ENCODE data around the gene MYO9A. TPM values are rescaled to one million over a fixed set of nuclear protein-coding genes. Genes with fewer than 3 reads are reported as not detected.
"Not testable (repeated sequence)": the region's sequence is repeated elsewhere in the genome, so short reads cannot be mapped to it uniquely, and the experiment has no call there.

The MYO9A gene
- polyA plus RNA-seq, 1 experiment = 13.1 TPM

DNA sequence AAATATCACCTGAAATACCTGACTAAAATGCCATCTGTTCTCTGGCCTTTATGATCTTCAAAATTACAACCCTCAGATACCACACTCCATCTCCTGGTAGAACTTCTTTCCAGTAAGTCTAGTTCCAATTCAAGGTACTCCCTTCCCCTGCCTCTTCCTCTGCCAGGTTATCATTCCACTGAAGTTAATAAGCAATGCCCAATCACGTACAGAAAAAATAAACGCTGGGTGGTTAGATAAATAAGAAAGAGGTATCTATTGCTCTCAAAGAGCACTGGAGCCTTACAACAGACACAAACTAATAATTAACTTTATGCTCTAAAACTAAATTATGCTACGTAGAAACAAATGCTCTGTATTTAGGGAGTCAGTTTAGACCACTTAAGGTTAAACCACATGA, 112.5 kb downstream of the MYO9A start:
- no peaks in the 10 kb centered on the region; the same call in 1 of the 2 replicates for H3K36me3 ChIP-seq (ENCODE audit: control insufficient read depth, insufficient read depth, low read length)
- ChIA-PET POLR2A (no interaction called here), CTCF (interaction anchor here (0.6 to 1.5 kb wide), 3 partner anchors 8 to 152 kb away, joined by 3 to 4 read pairs (median 3); no protein-coding TSS in a partner anchor)
- H3K4me3 ChIP-seq (ENCODE audit: low read depth, low read length) = no peak overlapping the region
- no peak for DNase-seq (ENCODE audit: low read depth)
- TF ChIP-seq, protein P1, sequence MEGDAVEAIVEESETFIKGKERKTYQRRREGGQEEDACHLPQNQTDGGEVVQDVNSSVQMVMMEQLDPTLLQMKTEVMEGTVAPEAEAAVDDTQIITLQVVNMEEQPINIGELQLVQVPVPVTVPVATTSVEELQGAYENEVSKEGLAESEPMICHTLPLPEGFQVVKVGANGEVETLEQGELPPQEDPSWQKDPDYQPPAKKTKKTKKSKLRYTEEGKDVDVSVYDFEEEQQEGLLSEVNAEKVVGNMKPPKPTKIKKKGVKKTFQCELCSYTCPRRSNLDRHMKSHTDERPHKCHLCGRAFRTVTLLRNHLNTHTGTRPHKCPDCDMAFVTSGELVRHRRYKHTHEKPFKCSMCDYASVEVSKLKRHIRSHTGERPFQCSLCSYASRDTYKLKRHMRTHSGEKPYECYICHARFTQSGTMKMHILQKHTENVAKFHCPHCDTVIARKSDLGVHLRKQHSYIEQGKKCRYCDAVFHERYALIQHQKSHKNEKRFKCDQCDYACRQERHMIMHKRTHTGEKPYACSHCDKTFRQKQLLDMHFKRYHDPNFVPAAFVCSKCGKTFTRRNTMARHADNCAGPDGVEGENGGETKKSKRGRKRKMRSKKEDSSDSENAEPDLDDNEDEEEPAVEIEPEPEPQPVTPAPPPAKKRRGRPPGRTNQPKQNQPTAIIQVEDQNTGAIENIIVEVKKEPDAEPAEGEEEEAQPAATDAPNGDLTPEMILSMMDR (IDR thresholded peaks at IDR 0.05; ENCODE audit: insufficient read depth, low read depth, low read length) = no peak
- H3K27me3 ChIP-seq (ENCODE audit: control insufficient read depth, insufficient read depth, low read length) = no peaks in the 10 kb centered on the region

DNA sequence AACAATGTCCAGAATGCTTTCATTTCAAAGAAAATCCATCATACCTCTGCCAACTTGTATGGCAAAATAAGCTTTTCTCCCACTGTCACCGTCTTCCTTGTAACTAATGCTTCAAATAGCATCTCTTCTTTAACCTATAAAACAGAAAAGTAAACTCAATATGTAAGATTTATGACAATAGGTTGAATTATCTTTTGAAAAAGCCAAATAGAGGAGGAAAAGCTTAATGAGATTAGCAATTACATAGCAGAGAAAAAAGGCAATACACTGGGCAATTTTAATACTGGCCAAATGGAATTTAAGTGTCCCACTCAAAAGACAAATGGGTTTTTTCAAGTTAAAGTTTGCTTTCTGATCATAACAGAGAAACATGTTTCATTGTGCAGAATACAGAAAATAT, 118.1 kb downstream of the MYO9A start:
- Histone ChIP-seq H3K27me3 (ENCODE audit: control insufficient read depth, insufficient read depth, low read length) (no peaks in the 10 kb centered on the region), H3K36me3 (ENCODE audit: control insufficient read depth, insufficient read depth, low read length) (no peaks in the 10 kb centered on the region), H3K4me3 (ENCODE audit: low read depth, low read length) (no peak overlapping the region)
- POLR2A ChIA-PET = no interaction called here
- TF ChIP-seq, protein P1 (IDR thresholded peaks at IDR 0.05; ENCODE audit: insufficient read depth, low read depth, low read length) = no peak
- no peak for DNase-seq (ENCODE audit: low read depth)
- CTCF ChIA-PET = no interaction called here

DNA sequence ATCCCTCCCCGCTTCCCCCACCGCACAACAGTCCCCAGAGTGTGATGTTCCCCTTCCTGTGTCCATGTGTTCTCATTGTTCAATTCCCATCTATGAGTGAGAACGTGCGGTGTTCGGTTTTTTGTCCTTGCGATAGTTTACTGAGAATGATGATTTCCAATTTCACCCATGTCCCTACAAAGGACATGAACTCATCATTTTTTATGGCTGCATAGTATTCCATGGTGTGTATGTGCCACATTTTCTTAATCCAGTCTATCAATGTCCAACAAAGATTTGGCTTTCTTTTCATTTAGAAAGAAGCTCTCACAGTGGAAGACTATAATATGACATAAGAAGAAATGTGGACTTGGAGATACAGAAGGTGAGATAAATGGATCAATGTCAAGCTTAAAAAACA, 119.2 kb downstream of the MYO9A start:
- H3K27me3 ChIP-seq (ENCODE audit: control insufficient read depth, insufficient read depth, low read length); H3K4me3 ChIP-seq (ENCODE audit: low read depth, low read length); H3K36me3 ChIP-seq (ENCODE audit: control insufficient read depth, insufficient read depth, low read length); DNase-seq (ENCODE audit: low read depth); POLR2A ChIA-PET: not testable (repeated sequence)
- CTCF ChIA-PET = interaction anchor here (0.7 kb wide), 1 partner anchor 80 kb away, joined by 3 read pairs; no protein-coding TSS in a partner anchor

DNA sequence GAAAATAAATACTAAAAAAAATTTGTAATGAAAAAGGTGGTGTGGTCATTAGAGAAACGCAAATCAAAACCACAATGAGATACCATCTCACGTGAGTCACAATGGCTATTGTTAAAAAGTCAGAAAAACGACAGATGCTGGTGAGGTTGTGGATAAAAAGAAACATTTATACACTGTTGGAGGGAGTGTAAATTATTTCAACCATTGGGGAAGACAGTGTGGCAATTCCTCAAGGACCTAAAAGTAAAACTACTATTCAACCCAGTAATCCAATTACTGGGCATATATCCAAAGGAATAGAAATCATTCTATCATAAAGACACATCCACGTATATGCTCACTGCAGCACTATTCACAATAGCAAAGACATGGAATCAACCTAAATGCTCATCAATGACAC, 120.3 kb downstream of the MYO9A start:
- no peak overlapping the region for H3K4me3 ChIP-seq (ENCODE audit: low read depth, low read length)
- CTCF ChIA-PET = no interaction called here
- no peak for DNase-seq (ENCODE audit: low read depth)
- H3K27me3 ChIP-seq (ENCODE audit: control insufficient read depth, insufficient read depth, low read length) = no peaks in the 10 kb centered on the region
- no peaks in the 10 kb centered on the region for H3K36me3 ChIP-seq (ENCODE audit: control insufficient read depth, insufficient read depth, low read length)
- POLR2A ChIA-PET = no interaction called here
- TF ChIP-seq, protein P1 (IDR thresholded peaks at IDR 0.05; ENCODE audit: insufficient read depth, low read depth, low read length) = no peak

DNA sequence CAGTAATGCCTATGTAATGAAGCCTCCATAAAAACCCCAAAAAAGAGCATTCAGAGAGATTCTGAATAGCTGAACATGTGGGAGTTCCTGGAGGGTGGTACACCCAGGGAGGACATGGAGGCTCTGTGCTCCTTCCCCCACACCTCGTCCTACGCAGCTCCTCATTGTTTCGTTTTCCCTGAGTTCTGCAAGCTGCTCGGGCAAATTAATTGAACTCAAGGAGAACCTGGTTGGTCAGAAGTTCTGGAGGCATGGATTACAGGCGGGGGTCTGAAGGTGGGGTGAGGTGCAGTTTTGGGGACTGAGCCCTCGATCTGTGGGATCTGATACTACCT, 142.2 kb downstream of the MYO9A start:
- ChIA-PET POLR2A (no interaction called here), CTCF (no interaction called here)
- no peaks in the 10 kb centered on the region for H3K27me3 ChIP-seq (ENCODE audit: control insufficient read depth, insufficient read depth, low read length)
- TF ChIP-seq, protein P1 (IDR thresholded peaks at IDR 0.05; ENCODE audit: insufficient read depth, low read depth, low read length) = no peak
- no peaks in the 10 kb centered on the region for H3K36me3 ChIP-seq (ENCODE audit: control insufficient read depth, insufficient read depth, low read length)
- H3K4me3 ChIP-seq (ENCODE audit: low read depth, low read length) = no peak overlapping the region
- DNase-seq (ENCODE audit: low read depth) = no peak

DNA sequence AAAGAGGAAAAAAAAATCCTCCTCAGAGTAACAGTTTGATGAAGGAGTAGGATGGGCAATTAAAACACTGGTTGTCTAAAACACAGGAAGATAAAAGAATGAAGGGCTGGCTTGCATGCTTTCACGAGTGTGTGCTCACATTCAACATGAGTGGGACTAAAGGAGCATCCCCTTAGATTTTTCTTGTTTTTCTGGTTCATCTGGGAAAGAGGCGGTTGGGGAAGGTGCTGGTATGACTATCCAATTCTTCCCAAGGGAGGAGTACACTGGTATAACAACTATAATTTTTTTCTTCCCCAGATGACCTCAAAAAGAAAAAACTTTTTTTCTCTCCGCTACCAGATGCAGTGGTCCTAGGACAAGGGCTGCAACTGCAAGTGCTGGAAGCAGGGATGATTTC, 143.7 kb downstream of the MYO9A start:
- CTCF ChIA-PET = interaction anchor here (1.0 kb wide), 1 partner anchor 59 kb away, joined by 3 read pairs; no protein-coding TSS in a partner anchor
- DNase-seq (ENCODE audit: low read depth) = no peak
- Histone ChIP-seq H3K4me3 (ENCODE audit: low read depth, low read length) (no peak overlapping the region), H3K36me3 (ENCODE audit: control insufficient read depth, insufficient read depth, low read length) (no peaks in the 10 kb centered on the region), H3K27me3 (ENCODE audit: control insufficient read depth, insufficient read depth, low read length) (no peaks in the 10 kb centered on the region)
- POLR2A ChIA-PET = no interaction called here
- TF ChIP-seq, protein P1 (IDR thresholded peaks at IDR 0.05; ENCODE audit: insufficient read depth, low read depth, low read length) = no peak

Data from BJ (cell line).